Heart left ventricle (tissue), 16 donors: ENCODE measurements around the gene UBAP2. TPM values are rescaled to one million over a fixed set of nuclear protein-coding genes. Genes with fewer than 3 reads are reported as not detected.
A peak's percentile ranks its signal among the peaks of the same experiment; 100 is the strongest.

Experiments
- ATAC-seq, 4 donors: fragments of 200-7000 bp; cut with Tn5 transposase; one replicate each; pipeline ENCODE4 v1.9.1; 2020 to 2022; ENCODE audit warnings: moderate library complexity in 4 of 4, mild to moderate bottlenecking in 3 of 4, moderate number of reproducible peaks in 1 of 4
- DNase-seq, 5 donors: peaks; one replicate each; pipeline ENCODE4 v3.0.0-alpha.2; 2020
- H3K27ac ChIP-seq, 12 donors: fragments of 200-600 bp; sonication (generic) in 4 of 12; one replicate each; pipeline versions ENCODE4 v1.5.0 to v1.8.0; 2016 to 2022; ENCODE audit warnings: mild to moderate bottlenecking in 2 of 12
- H3K27me3 ChIP-seq, 9 donors: fragments of 200-600 bp; sonication (generic) in 2 of 9; one replicate each; pipeline versions ENCODE4 v1.5.1 to v1.8.0; 2016 to 2022; ENCODE audit warnings: mild to moderate bottlenecking in 3 of 9
- H3K36me3 ChIP-seq, 9 donors: fragments of 200-600 bp; sonication (generic) in 2 of 9; one replicate each; pipeline versions ENCODE4 v1.5.0 to v1.8.0; 2018 to 2022; ENCODE audit warnings: mild to moderate bottlenecking in 2 of 9
- H3K4me1 ChIP-seq, 12 donors: fragments of 200-600 bp; sonication (generic) in 4 of 12; one replicate each; pipeline versions ENCODE4 v1.5.0 to v1.8.0; 2016 to 2022; ENCODE audit warnings: mild to moderate bottlenecking in 3 of 12
- H3K4me3 ChIP-seq, 12 donors: fragments of 200-600 bp; sonication (generic) in 4 of 12; one replicate each; pipeline versions ENCODE4 v1.5.0 to v1.8.0; 2017 to 2022; ENCODE audit warnings: mild to moderate bottlenecking in 9 of 12, moderate library complexity in 4 of 12
- H3K9me3 ChIP-seq, 12 donors: fragments of 200-600 bp; sonication (generic) in 4 of 12; one replicate each; pipeline versions ENCODE4 v1.5.0 to v1.8.0; 2016 to 2022; ENCODE audit warnings: mild to moderate bottlenecking in 1 of 12
- CTCF ChIP-seq, 12 donors: fragments of 200-600 bp; sonication (generic) in 4 of 12; IDR thresholded peaks; one replicate each; pipeline versions ENCODE4 v1.5.0 to v1.8.0; 2018 to 2022; ENCODE audit warnings: antibody characterized with exemption in 12 of 12, mild to moderate bottlenecking in 5 of 12
- POLR2A ChIP-seq, 2 donors: fragments of 450-650 bp; IDR thresholded peaks; one replicate each; pipeline ENCODE4 v1.6.1; 2017; ENCODE audit warnings: antibody characterized with exemption in 2 of 2, mild to moderate bottlenecking in 2 of 2, moderate library complexity in 2 of 2
- WGBS, 4 donors: extraction: QIAGEN DNeasy Blood & Tissue Kit in 2 of 4; methylation state at CpG; one replicate each; pipeline versions ENCODE4 v1.1.5 to v1.1.7; 2013 to 2018; 5-methylcytosine and 5-hydroxymethylcytosine counted together
- intact Hi-C, 10 donors: fragments of 100-400 bp; cut with DNase I; formaldehyde crosslinking; loops; one replicate each; pipeline versions ENCODE4 v1.11.1 to v1.14.2; 2022
- polyA plus RNA-seq, 2 donors: library from polyadenylated mRNA; stranded (reverse); fragments of 200-250 nt; gene quantifications; one replicate each; pipeline ENCODE4 v1.2.3, GENCODE V29; 2013
- total RNA-seq, 9 donors: library from RNA; depleted of rRNA in 2 of 9; stranded (reverse); fragments of >200 nt in 2 of 9; fragmentation: NEBNext Ultra II Directional in 3 of 9; extraction: Animal tissue kit (Norgen Biotek cat#: 25700) in 3 of 9; gene quantifications; one replicate each; pipeline versions ENCODE4 v1.1.0 to v1.2.4, GENCODE V29; 2016 to 2023
- donor health status: ischemic (EF 13 %, LVEDD 7.1; RV severe dilation, severe dysfunction).
- donor health status: healthy with polysubstance abuse.
- donor health status: DM: no; HTN: yes; CAD: no.
- donor health status: DM: no; HTN: no; CAD: no.
- donor health status: ischemic (EF 25% LVEDD 6.9; RV normal size, moderate dysfunction).
- donor health status: ischemic (EF 25% LVEDD 5.7; RV mildly dilated, moderate dysfunction).
- donor health status: healthy.
- donor health status: DM: yes; HTN: yes; CAD: no.
- donor health status: ischemic (EF 35%, LVEDD 5.7; RV mildly dilated, moderate dysfunction).
- donor health status: nonischemic (EF 11% LVEDD 7.7; RV severe dilation, severe dysfunction).
- donor health status: DM: yes; HTN: yes; CAD: no.
- donor health status: PGD.
- donor health status: ischemic (EF 29% LVEDD 5.4; RV normal size, mild dysfunction).
- donor health status: nonischemic (EF 23%, LVEDD 6.1; RV moderate dilation, normal function).

Gene UBAP2
- total and polyA plus RNA-seq, 11 donors, result 12.9 to 36.2 (median 25.8) TPM

GRCh38 chr9:33931326-33931725 is 117.4 kb downstream of the UBAP2 start:
- TF ChIP-seq CTCF (IDR thresholded peaks at IDR 0.05) (no peak), POLR2A (IDR thresholded peaks at IDR 0.05) (no peak)
- Histone ChIP-seq H3K36me3 (peaks cover 0 to 96% (median 86%) of the 10 kb centered on the region in 9 donors), H3K4me1 (peaks cover 0 to 16% (median 0%) of the 10 kb centered on the region in 12 donors), H3K4me3 (no peak overlapping the region), H3K27ac (no peak overlapping the region), H3K27me3 (no peaks in the 10 kb centered on the region), H3K9me3 (no peaks in the 10 kb centered on the region)
- ATAC-seq (peak in 2 of 4 donors; percentile 30), DNase-seq (no peak)
- intact Hi-C loops, result loop anchor here in 3 of 10 donors (5.0 to 10.0 kb wide), 2 partner anchors 41 to 57 kb away; no protein-coding TSS in a partner anchor
- WGBS, 4 donors, result 75 to 90% (median 83%) methylated on average over 3 of the region's 3 CpGs

GRCh38 chr9:33927694-33928093 is 121.0 kb downstream of the UBAP2 start:
- H3K4me3 ChIP-seq, result no peak overlapping the region
- H3K27me3 ChIP-seq, result no peaks in the 10 kb centered on the region
- intact Hi-C loops, result loop anchor here in 8 of 10 donors (2.0 to 10.0 kb wide), 6 partner anchors 113 to 330 kb away; partner anchors contain the start of gene UBE2R2 (in 4 of the 8)
- TF ChIP-seq POLR2A (IDR thresholded peaks at IDR 0.05) (no peak), CTCF (IDR thresholded peaks at IDR 0.05) (no peak)
- H3K36me3 ChIP-seq, result peaks cover 0 to 91% (median 81%) of the 10 kb centered on the region in 9 donors
- no peak overlapping the region for H3K27ac ChIP-seq
- no peak for DNase-seq
- no peaks in the 10 kb centered on the region for H3K9me3 ChIP-seq
- 94 to 97% (median 95%) methylated on average over 15 of the region's 15 CpGs for WGBS, 4 donors
- ATAC-seq, result no peak
- peaks cover 0 to 44% (median 13%) of the 10 kb centered on the region in 12 donors for H3K4me1 ChIP-seq

- WGBS, 4 donors, result 87 to 93% (median 91%) methylated on average over 17 of the region's 17 CpGs
- DNase-seq (no peak), ATAC-seq (no peak)
- TF ChIP-seq POLR2A (IDR thresholded peaks at IDR 0.05), result no peak
- TF ChIP-seq CTCF (IDR thresholded peaks at IDR 0.05), result no peak
- intact Hi-C loops, result loop anchor here in 7 of 10 donors (5.0 to 10.0 kb wide), 5 partner anchors 112 to 330 kb away; partner anchors contain the start of gene UBE2R2 (in 4 of the 7)
- Histone ChIP-seq H3K36me3 (peaks cover 0 to 91% (median 81%) of the 10 kb centered on the region in 9 donors), H3K27me3 (no peaks in the 10 kb centered on the region), H3K4me3 (no peak overlapping the region), H3K4me1 (peaks cover 0 to 39% (median 13%) of the 10 kb centered on the region in 12 donors), H3K9me3 (no peaks in the 10 kb centered on the region), H3K27ac (no peak overlapping the region)
Observed at GRCh38 chr9:33926746-33927485, 121.8 kb downstream of the UBAP2 start.
